AG08396 (cell line): Measurements from ENCODE around the gene SS18L1.
A peak's percentile ranks its signal among the peaks of the same experiment; 100 is the strongest.

Experiments used
- DNase-seq: peaks from one replicate; pipeline ENCODE4 v3.0.0; 2012; ENCODE audit warnings: low spot score, mixed read lengths

SS18L1 gene

DNA sequence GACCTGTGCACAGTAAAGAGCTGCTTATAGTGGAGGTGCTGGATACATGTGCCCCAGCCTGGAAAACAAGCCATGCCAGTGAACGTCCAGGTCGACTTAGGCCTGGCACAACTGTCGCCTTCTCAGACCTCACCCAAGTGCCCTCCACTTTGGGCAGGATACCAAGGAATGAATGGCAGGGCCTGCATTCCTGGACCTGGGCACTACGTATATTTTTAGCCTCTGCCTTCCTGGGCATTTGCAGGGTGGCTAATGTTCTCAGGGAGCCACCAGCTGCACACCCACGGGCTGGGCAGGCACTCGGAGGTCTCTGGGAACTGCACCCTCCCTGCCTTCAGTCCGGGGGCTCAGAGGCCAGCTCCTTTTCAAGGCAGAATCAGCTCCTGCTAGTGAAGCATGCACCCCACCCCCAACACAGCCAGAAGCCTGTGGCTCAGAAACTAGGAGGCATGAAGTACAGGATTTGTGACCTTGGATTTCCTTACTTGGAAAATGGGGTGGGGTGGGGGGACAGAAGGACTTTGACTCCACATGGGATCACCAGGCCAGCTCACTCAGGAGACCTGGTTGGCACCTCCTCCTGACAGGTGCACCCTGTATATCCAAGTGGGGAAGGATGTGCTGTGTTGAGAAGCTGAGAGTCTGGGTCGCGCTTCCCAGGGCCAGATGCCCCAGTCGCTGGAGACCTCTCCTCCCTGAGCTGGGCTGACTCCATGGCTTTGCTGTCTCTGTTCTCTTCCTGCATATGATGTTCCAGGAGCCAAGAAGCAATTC, 23.8 kb upstream of the SS18L1 start:
- no peak for DNase-seq

DNA sequence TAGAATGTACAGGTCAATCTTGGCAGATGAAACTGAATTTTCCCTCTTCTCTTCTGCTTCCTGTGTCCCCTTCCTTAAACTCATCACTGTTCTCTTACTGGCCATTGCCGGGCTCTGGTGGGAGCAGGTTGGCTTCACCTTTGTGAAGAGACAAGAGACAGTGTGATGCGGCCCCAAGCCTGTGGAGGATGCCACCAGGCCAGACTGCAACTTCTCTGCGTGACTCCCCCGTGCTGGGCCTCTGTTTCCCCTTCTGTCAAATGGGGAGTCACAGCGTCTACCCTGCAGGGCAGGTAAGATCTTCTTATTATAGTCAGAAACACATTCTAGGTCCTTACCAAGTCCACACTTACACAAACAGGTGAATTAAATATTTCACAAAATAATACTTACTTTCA, 23.2 kb upstream of the SS18L1 start:
- no peak for DNase-seq

DNA sequence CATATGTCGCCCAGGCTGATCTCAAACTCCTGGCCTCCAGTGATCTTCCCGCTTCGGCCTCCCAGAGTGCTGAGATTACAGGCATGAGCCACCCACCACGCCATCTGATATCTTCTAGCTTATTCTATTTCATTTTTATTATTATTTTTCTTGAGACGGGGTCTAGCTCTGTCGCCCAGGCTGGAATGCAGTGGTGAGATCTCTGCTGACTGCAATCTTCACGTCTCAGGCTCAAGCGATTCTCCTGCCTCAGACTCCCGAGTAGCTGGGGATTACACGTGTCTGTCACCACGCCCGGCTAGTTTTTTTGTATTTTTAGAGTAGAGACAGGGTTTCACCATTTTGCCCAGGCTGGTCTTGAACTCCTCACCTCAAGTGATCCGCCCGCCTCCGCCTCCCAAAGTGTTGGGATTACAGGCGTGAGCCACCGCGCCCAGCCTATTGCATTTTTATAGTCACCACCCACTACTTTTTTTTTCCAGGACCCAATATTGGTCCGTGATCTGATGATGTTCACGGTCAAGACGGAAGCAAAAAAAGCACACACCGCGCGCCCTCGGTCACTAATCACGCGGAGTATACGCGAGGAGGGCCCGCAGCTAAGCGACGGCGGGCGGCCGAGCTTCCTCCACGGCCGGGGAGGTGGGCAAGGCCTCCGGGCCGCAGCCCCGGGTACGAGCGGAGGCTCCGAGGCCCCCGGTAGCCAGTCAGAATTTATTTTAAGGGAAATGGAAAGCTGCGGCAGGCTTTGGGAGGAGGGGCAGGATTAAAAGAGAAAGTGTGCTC, 22.4 kb upstream of the SS18L1 start:
- DNase-seq: no peak

DNA sequence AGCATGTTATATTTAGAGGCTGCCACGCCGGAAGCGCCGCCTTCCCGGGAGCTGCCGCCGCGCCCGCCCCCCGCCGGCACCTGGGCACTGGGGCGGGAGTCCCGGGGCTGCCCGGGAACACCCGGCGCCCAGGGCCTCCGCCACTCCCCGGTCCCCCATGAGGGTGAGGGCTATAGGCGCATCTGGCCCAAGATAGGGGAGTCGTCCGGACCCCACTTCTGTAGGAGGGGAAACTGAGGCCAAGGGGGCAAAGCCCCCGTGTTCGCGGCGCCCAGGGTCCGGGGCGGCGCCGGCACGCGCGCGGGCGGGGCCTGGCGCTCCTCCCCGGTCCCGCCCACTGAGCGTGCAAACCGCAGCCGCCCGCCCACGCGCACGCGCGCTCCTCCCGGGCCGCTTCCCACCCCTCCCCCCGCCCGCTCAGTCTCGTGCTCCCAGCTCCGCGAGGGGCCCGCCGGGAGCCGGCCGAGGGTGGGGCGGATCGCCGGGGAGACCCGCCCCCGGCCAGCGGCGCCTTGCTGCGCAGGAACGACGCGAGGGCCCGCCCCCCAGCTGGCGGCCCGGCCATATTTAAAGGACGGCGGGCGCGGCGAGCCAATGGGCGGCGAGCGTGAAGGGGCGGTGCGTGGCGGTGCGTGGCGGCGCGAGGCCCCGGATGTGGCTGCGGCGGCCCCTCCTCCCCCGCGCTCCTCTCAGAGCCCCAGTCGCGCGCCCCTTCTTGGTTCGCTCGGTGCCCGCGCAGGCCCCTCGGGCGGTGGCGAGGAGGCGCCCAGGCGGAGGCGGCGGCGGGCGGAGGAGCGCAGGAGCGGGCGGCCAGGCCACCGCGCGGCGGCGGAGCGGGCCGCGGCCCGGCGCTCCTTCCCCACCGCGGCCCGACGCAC, 21.6 kb upstream of the SS18L1 start, which contains the start of gene LSM14B:
Gene LSM14B (plus strand): TSS at position 700 of the 878 bp plus-strand sequence. CDS start 192 bp downstream, outside the sequence.
- peak; percentile 100 for DNase-seq

DNA sequence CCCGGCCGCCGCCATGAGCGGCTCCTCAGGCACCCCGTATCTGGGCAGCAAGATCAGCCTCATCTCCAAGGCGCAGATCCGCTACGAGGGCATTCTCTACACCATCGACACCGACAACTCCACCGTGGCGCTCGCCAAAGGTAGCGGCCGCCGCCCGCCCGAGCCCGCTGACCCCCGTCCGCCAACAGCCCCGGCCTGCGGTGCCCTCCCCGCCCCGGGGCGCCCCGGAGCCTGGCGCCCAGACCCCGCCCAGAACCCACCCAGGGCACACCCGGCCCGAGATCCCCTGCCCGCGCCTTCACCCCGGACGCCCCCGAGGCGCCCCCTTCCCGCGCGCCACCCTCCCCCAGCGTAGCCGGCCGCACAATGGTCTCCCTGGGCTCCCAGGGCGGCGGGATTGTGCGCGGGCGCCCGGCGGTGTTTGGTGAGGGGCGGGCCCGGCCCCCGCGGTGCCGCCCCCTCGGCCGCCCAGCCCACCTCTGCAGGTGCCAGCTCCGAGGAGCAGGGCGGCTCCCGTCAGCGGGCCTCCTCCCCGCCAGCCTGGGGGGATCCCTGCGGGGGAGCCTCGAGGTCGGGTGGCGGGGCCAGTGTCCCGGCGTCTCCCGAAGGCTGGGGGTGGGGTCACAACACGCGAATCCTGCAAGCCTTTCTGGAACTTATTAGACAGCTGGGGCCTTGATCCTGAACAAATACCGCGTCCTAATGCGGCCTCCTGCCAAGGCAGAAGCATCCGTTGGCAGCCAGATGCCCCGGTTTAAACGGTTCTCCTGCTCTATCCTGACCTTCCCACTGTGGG, 20.7 kb upstream of the SS18L1 start:
- peak; percentile 52 for DNase-seq

DNA sequence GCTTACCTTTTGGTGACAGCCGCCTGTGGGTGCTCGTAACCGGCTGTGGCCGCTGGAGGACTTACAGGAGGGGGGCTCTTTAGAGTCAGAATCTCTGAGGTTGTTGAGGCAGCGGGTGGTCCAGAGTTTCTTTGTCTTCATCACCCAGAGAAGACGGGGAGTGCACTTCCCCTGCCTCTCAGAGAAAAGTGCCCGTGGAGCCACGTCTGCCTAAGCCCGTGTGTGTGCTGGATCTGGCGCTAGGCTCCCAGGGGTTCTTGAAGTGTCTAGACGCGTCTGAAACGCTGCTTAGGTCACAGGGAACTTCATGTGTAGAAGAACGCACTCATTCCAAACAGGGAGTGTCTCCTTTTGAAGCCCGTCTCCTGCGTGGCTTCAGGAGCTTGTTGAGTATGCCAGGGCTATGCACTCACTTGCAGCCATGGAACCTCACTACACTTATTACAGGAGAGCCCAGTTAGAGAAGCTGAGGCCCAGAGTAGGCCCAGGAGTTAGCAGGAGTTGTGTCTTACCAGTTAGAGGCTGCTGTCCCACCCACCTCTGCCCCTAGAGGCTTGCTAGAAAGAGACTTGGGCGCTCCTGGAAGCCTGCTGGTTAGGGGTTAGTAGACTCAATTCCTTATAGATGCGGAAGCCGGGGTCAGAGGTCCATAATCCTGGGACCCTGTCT, 20.0 kb upstream of the SS18L1 start:
- DNase-seq: peak; percentile 42

DNA sequence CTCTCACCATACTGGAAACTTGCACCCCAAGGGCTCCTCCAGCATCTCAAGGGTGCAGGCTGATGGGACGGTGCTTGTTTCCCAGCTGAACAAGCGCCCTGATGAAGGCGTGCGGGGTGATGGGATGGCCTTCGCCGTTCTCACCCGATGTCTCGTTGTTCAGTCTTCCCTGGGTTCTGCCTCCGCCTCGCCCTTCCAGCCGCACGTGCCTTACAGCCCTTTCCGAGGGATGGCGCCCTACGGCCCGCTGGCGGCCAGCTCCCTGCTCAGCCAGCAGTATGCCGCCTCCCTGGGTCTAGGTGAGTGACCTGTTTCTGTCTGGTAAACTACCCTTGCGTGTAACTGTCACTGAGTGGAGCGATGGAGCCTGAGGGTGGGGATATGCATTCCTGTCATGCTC, 17.4 kb upstream of the SS18L1 start:
- no peak for DNase-seq

DNA sequence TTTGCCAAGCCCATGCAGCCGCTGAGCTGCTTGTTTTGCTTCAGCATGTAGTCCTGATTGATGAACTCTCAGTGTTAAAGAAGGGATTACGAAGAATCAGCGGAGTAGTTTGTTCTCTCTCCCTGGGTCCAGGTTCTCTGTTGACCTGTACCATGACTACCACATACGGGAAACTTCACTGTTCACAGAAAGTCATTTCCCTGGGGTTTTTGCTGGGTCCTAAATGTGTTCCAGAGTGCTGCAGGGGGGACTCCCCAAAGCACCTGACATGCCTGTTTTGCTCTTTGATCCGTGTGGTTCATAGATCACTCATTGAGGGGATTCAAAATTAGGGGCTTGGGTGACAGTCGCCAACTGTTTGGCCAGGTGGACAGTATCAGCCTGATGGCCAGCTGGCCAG, 15.8 kb upstream of the SS18L1 start:
- no peak for DNase-seq

DNA sequence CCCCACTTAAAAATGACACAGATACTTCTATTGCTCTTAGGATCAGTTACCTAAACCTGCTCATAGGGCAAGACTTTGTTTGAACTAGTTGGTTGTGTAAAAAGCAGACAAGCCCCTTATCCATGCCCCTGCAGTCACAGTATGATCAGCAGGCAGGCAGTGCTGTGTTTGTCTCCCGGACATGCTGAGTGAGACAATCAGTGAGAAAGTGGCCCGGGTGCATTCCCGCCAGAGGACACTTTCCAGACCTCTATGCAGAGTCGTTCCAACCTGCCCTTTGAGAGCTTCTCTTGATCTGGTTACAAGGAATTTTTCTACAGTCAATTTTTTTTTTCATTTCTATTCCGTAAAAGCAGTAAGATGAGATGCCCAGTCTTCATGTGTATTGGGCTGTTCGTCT, 15.1 kb upstream of the SS18L1 start:
- no peak for DNase-seq

DNA sequence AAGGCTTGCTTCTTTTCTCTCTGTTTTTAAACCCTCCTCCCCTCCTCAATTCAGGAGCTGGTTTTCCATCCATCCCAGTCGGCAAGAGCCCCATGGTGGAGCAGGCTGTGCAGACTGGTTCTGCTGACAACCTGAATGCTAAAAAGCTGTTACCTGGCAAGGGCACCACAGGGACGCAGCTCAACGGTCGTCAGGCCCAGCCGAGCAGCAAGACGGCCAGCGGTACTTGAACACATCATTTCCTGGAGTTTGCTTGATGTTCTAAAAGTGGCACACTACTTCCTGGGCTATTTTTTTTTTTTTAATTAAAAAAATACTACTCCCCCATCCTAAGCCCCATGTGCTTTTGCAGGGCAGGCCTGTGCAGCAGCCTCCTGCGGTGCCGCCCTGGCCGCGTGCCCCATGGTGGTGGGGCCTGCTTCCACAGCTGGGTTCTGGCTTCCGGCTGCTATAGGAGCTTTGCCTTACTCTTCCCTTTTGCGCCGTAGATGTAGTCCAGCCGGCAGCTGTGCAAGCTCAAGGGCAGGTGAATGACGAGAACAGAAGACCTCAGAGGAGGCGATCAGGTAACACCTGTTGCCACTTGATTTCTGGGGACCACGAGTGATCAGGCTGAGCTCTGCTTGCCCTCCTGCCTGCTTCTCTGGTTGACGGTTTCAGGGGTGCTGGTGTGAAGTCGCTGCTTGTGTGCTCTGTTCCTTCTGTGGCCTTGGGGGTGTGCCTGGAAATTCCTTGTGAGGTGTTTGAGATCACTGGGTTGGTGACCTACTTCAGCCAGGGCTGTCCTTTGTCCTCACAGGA, 13.6 kb upstream of the SS18L1 start:
- no peak for DNase-seq

DNA sequence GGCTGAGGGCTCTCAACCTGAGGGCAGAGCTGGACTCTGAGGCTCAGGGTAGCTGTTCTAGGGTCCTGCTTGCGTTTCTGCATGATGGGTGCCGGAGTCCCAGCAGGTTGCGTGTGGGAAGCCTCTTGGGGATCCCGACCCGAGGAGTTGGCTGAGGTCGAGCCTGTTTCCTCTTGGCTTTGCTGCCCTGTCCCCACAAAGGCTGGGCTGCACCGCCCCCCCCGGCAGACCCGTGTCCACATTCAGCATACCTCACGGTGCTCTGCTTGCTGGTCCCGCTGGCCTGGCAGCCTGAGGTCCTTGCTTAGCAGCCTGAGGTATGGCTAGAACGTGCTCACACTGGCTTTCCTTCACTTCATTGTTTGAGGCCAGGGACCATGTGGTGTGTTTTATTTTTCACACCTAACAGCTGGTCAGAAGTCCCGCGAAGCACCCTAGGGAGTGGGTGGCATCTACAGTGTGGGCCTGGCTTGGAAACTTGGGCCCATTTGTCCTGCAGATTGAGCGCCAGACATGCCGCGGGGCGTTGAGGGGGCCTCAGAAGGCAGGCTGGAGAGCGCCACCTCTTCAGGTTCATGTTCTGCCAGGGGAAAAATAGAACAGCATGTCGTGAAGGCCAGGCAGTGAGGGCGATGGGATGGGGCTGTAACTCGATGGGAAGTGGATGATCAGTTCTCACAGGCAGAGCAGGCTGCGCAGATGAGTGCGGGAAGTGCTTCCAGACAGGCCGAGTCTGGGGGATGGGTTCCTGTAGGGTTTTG, 11.8 kb upstream of the SS18L1 start:
- no peak for DNase-seq

DNA sequence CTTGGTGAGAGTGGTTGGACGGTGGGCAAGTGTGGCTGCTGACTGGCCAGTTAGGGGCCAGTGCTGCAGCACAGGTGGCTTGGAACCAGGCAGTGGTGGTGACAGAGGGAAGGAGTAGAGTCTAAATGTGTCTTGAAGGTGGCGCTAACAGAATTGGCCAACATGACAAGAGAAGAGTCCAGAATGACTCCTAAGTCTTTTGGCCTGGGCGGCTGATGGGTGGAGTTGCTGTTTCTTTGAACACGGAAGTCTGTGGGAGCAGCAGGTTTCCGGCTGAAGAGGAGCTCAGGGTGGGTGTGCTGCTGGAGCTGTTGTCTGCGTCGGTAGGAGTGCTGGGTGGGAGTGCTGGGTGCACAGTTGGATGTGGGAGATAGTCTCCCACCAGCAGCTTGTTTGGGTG, 11.1 kb upstream of the SS18L1 start:
- no peak for DNase-seq

DNA sequence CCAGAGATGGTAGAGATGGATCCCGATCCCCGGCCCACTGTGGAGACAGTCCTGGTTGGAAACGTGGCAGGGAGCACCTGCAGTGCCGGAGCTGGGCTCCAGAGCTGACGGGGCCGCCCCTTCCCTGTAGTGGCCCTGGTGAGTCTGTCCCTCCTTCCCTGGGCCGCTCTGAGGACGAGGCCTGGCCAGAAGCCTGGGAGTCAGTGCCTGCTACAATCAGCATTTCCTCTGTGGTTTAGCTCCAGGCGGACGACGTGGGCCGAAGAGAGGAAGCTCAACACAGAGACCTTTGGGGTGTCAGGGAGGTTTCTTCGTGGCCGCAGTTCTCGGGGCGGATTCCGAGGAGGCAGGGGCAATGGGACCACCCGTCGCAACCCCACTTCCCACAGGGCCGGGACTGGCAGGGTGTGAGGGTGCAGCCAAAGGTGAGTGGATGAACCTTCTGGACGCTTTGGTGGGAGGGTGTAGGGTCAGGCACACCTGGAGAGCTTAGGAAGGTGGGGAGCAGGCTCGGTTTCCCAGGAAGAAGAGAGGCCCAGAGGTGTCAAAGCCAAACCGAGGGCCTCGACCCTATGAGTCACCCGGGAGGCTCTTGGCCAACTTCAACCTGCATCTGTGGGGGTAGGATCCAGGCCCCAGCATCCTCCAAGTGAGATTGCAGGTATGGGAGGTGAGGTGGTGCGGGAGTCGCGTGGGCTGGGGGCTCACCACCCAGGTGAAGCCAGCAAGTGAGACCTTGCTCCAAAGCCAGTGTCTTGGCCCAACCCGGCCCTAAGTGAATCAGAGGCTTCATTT, 10.3 kb upstream of the SS18L1 start:
- DNase-seq: no peak

DNA sequence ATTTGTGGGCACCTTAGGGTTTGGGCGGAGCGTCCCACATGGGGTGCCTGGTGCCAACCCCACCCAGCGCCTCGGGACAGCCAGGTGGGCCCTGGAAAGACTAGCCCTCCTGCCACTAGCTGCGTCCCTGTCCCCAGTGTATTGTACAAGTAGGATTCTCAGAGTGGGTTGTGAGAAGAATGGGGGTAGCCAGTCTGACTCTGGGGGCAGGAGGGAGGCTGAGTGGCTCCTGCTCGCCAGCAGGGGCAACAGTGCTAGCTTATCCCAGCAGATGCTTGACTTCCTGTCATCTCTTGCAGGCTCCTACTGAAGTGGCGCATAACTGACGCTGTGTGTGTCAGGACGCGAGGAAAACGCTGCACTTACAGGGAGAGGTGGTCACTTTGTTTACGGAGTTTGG, 9.7 kb upstream of the SS18L1 start:
- DNase-seq: no peak

DNA sequence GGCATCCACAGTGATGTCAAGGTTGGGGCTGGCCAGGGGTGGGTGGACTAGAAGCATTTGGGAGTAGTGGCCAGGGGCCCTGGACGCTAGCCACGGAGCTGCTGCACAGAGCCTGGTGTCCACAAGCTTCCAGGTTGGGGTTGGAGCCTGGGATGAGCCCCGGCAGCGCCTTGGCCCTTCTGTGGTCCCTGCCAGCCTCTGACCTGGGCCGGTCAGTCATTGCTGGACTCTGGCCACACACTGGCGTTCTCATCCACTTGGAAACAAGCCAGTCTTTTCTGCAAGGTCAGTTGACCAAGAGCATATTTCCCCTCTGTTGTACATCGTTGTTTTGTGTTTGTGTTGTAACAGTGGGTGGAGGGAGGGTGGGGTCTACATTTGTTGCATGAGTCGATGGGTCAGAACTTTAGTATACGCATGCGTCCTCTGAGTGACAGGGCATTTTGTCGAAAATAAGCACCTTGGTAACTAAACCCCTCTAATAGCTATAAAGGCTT, 8.8 kb upstream of the SS18L1 start:
- DNase-seq: peak; percentile 66

DNA sequence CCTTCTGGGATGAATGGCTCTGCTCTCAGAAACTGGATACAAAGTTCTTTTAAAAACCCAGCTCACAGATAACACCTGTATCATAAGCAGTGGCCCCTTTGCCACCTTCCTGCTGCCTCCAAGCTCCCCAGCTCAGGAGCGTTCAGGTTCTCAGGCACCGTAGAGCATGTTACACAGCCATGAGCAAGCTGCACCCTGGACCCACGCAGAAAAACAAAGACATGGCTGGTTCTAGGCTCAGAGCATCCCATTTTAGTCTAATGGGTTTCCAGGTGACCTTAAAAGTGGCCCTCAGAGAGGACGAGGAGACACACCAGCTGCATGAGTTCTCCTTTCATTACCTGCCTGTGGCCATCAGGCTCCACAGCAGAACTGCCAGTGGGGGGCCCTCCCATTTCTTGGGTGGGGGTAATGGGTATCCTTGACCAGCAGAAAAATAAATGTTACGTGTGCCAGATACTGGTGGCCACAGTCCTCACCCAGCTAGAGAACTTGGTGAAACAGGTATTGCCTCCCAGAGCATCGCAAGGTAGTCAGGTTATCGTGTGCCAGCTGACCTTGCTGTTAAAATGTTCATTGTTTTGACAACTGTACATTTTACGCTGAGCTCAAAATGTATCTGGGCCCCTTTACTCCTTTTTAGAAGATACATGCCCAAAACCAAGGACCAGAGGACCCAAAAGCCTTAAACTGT, 7.8 kb upstream of the SS18L1 start:
- DNase-seq: no peak

DNA sequence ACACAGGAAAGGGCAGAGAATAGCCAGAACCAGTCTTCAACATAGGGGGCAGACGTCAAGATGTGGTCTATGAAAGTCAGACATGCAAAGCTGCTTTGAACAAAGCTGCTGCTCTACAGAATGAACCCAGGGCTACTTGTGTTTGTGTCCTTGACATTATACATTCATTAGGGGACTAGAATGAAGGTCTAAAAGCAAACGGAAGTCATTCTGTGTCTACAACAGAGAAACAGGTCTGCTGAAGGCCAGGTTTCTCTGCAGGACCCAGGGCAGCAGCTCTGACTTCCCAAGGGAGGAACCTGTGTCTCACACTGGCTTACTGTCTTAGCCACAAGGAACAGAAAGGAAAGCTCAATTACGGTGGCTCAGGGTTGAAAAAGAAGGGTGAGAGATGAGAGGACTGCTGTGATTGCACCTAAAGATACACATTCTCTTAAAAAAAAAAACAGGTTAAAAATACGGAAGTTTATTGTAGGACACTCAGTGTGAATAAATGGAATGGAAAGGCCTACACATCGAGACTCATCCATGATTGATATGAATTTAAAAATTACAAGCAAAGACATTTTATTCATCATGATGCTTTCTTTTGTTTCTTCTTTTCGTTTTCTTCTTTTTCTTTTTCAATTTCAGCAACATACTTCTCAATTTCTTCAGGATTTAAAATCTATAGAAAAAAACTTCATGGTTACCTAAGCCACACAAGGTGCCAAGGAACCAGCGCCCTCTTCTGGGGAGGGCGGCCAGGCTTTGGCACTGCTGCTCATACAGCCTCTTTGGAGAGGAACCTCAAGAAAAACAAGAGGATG, 7.1 kb upstream of the SS18L1 start:
- DNase-seq: peak; percentile 72
